DND-41 (cell line): Measurements from ENCODE around the gene DOLPP1.

Experiments
- CTCF ChIP-seq: IDR thresholded peaks from 2 replicates; pipeline ENCODE4 v1.5.1; 2012; ENCODE audit warnings: borderline replicate concordance, low read length, moderate library complexity, mild to moderate bottlenecking; ENCODE audit not compliant: poor library complexity, severe bottlenecking; ENCODE audit errors: extremely low read depth
- EZH2 ChIP-seq: IDR thresholded peaks from 3 replicates; pipeline ENCODE4 v1.6.1; 2012; ENCODE audit warnings: borderline replicate concordance, low read depth, mild to moderate bottlenecking, moderate library complexity, low read length, inconsistent platforms; ENCODE audit not compliant: severe bottlenecking

- TF ChIP-seq CTCF, result no peak
- no peak for TF ChIP-seq EZH2
Observed at GRCh38 chr9:129108083-129108804, 27.3 kb downstream of the DOLPP1 start.
